ENCODE results near the gene ANKS1B.

GRCh38 chr12:100031836-100032235, 47.1 kb upstream of the ANKS1B start:
- TF ChIP-seq CTCF (IDR thresholded peaks at IDR 0.05) (no peak), POLR2A (IDR thresholded peaks at IDR 0.05) (no peak)
